AG09309 (cell line): ENCODE data around the gene OR10G3.

Experiments
- DNase-seq: peaks from one replicate; pipeline ENCODE4 v3.0.0-alpha.2; 2010; ENCODE audit warnings: low read depth
- H3K4me3 ChIP-seq: 2 replicates; pipeline ENCODE4 v1.5.1; 2011; ENCODE audit warnings: mild to moderate bottlenecking, low read depth, low read length, moderate library complexity; ENCODE audit not compliant: control insufficient read depth
- TF ChIP-seq, protein P1 (sequence below): IDR thresholded peaks from 2 replicates; pipeline ENCODE4 v1.5.1; 2011; ENCODE audit warnings: mild to moderate bottlenecking, low read depth, low read length, inconsistent platforms; ENCODE audit not compliant: insufficient read depth, control insufficient read depth; ENCODE audit errors: missing control alignments

Gene OR10G3

DNA sequence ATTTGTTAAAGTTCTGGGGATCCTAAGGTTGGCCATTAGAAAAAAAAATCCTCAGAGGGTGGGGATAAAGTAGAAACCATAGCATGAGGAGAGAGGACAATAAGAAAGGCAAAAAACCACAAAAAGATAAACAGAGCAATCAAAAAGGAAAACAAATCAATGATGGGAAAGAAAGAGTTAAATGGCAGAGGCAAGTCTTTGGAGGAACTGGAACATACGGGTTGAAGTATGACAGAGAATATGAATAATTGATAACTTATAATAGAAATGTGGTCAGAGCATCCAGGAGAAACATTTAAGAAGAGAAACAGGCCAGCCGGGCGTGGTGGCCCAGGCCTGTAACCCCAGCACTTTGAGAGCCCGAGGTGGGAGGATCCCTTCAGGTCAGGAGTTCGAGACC lies 35.9 kb downstream of the OR10G3 start:
- H3K4me3 ChIP-seq: no peak overlapping the region
- DNase-seq: no peak
- TF ChIP-seq, protein P1, sequence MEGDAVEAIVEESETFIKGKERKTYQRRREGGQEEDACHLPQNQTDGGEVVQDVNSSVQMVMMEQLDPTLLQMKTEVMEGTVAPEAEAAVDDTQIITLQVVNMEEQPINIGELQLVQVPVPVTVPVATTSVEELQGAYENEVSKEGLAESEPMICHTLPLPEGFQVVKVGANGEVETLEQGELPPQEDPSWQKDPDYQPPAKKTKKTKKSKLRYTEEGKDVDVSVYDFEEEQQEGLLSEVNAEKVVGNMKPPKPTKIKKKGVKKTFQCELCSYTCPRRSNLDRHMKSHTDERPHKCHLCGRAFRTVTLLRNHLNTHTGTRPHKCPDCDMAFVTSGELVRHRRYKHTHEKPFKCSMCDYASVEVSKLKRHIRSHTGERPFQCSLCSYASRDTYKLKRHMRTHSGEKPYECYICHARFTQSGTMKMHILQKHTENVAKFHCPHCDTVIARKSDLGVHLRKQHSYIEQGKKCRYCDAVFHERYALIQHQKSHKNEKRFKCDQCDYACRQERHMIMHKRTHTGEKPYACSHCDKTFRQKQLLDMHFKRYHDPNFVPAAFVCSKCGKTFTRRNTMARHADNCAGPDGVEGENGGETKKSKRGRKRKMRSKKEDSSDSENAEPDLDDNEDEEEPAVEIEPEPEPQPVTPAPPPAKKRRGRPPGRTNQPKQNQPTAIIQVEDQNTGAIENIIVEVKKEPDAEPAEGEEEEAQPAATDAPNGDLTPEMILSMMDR: no peak

DNA sequence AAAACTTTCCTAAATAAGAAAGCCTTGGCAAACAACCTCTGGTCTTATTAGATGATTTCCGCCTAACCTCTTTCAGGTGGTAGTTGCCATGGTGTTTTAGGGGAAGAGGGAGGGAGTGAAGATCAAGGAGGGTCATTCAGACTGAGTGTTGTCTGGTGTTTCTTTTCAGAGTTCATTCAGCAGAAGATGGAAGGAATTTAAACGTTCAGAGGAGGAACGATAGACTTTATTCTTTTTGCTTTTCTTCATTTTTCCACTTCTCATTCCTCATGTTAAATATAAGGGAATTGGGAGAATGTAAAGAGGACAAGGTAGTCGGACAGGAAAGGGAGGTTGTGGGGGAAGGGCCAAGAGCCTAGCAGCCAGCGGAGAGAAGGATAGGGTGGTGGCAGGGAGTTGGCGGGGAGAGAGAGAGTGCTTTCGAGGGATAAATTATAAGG lies 36.3 kb downstream of the OR10G3 start:
- no peak for DNase-seq
- no peak overlapping the region for H3K4me3 ChIP-seq
- TF ChIP-seq, protein P1: no peak

DNA sequence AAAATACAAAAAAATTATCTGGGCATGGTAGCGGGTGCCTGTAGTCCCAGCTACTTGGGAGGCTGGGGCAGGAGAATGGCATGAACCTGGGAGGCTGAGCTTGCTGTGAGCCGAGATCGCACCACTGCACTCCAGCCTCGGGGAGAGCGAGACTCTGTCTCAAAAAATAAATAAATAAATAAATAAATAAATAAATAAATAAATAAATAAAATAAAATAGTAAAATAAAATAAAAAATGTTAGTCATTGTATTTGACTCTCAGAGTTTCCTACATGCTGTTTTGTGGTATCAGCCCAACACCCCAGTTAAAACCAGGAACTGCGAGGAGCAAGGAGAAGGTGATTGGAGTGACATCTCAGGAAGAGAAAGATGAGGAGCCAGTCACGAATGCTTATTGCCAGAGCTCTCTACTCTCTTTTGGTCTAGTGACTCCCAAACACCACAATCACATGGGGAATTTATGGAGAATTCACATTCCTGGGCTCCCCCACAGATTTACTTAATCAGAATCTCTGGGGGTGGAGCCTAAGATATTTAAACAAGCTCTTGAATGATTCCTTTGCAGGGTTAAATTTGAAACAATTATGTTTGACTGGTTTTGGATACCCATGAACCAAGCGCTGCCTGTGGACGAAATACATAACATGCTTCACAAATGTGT lies 38.3 kb downstream of the OR10G3 start:
- TF ChIP-seq, protein P1: no peak
- H3K4me3 ChIP-seq: no peak overlapping the region
- no peak for DNase-seq

DNA sequence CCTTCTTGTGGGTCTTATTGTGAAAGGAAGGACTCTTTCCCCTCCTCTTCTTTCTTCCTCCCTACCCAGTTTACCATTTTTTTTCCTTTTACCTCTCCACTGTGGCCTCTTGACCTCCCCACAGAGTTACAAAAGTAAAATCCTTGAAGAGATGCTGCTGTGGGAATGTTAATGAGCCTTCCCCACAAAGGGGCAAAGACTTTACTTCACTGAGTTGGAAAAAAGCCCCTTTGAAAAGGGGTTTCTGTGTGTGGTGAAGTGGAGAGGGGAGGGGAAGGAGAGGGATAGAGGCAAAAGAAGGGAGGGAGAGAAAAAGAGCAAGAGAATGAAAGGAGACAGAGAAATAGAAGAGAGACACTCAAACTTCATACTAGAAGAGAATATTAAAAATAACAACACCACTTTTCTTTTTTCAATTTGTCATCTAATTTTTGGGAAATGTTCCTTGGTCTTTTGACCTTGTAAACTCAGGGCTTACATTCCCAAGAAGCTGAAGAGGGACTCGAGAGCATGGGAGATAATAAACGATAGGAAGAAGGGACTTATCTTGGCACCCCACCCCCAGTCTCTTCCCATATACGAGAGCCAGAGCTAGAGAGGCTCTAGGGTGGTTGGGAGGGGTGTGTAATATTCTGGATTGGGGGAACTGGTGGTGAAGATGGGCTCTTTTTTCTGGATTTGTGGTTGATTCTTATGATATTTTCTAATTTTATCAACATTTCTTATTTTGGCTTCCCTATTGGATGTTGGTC lies 40.5 kb downstream of the OR10G3 start:
- H3K4me3 ChIP-seq: no peak overlapping the region
- TF ChIP-seq, protein P1: no peak
- DNase-seq: no peak

DNA sequence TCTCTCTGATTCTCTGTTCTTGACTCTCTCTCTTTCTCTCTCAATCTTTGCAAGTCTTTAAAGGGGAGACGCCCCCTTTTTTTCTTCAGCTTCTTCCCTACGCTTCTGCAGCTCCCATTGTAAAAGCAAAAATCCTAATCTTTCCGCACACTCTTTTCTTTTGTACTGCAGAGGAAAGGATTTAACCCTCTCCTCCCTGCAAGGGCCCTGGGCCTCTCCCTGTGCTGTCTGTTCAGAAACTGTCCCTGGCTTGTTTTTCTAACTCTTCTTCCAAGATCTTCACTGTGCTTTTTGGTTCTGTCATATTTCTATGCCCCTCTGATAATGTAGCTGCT lies 42.8 kb downstream of the OR10G3 start:
- DNase-seq: no peak
- no peak overlapping the region for H3K4me3 ChIP-seq
- TF ChIP-seq, protein P1: no peak

DNA sequence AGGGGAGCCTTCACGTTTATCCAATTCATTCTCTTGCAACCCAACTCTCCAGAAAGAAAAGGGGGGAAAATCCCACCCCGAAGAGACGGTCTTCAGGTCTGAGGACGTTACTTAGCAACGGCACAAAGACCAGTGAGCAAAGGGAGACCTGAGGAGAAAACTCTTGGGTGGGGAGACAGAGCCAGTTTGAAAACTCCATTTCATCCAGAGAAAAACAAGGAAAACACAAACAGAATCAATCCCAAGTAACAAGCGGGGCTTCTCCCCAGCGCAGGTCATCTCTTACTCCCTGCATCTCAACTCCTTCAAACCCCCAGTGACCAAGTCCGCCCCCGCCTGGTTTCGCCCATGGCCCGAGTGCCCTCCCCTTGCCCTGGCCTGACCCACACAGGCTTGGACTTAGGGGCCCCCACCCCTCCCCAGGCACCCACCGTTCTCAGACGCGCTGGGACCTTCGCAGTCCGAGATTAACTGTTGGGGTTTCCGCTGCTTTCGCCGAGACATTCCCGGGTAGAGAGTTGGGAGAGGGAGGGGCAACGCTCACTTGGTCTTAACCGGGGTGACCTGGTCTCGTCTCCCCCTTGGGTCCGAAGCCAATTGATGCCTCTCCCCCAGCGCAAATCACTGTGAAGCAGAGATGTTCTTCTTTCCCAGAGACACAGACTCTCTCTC lies 43.3 kb downstream of the OR10G3 start:
- DNase-seq: no peak
- TF ChIP-seq, protein P1: no peak
- no peak overlapping the region for H3K4me3 ChIP-seq
